NCI-H748 (cell line): ENCODE measurements around the gene GRAMD2A.

Source experiments
- DNase-seq: peaks from one replicate; lab custom pipeline; 2025; ENCODE audit not compliant: unreplicated experiment; lab: John Stamatoyannopoulos, UW

Gene GRAMD2A

GRCh38 chr15:72220687-72221086 lies 23.1 kb upstream of the GRAMD2A start:
- DNase-seq = no peak

GRCh38 chr15:72217216-72217615 lies 19.6 kb upstream of the GRAMD2A start:
- no peak for DNase-seq

GRCh38 chr15:72216079-72216478 lies 18.5 kb upstream of the GRAMD2A start:
- DNase-seq = no peak

GRCh38 chr15:72207558-72208085 lies 10.0 kb upstream of the GRAMD2A start:
- no peak for DNase-seq

DNA sequence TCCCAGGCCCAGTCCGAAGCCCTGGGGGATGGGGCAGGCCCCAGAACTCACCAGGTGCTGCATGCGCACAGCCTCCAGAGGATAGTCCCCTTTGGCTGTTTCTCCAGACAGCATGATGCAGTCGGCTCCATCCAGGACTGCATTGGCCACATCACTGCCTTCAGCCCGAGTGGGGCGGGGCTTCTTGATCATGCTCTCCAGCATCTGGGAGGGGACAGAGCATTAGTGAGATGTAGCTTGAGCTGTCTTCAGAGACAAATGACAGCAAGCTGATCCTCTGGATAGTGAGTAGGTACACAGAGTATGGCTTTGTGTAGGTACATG lies 9.1 kb upstream of the GRAMD2A start:
- DNase-seq = no peak

DNA sequence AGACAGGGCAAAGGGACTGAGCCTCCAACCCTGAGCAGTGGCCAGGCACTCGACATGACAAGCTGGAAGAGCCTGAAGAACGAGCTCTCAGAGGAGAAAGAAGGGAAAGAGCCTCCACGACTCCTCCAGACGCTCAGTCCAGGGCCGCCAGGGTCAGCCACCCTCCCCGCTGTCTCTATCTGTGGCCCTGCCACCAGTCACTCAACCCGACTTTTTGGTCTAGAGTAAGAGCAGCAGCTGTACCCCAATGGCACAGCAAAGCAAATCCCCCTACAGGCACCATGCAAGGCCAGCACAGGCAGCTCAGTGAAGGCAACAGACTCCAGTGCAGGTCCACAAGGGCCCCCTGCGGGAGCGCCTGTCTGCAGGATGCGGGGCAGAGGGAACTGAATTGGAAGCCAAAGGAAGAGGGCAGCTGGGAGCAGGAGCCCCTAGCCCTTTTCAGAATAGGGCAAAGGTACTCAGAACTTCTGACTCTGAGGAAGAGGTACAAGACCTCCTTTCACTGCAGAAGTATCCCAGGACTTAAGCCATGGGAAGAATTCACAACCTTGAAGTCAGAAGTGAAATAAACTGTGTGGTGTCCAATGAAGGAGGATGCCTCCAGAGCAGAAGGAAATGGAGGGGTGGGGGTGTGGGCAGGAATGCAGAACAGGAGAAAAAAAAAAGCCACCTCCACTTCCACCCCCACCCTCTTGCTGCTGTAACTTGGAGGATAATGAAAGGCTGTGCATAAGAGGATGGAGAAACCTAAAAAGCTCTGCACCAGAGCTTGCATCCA lies 8.5 kb upstream of the GRAMD2A start:
- no peak for DNase-seq

DNA sequence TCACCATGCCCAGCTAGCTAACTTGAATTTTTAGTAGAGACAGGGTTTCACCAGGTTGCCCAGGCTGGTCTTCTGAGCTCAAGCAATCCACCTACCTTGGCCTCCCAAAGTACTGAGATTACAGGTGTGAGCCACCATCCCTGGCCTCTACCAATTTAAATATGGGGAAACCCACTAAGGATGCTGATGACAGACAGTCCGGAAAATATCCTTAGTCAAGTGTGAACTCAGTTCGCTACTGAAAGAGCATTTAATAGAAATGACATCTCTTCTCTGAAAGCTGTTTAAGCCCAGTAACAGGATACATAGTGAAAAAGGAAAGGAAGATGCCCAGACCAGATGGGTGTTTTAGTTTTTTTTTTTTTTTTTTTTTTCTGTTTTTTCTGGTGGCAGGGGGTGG lies 7.7 kb upstream of the GRAMD2A start:
- no peak for DNase-seq

DNA sequence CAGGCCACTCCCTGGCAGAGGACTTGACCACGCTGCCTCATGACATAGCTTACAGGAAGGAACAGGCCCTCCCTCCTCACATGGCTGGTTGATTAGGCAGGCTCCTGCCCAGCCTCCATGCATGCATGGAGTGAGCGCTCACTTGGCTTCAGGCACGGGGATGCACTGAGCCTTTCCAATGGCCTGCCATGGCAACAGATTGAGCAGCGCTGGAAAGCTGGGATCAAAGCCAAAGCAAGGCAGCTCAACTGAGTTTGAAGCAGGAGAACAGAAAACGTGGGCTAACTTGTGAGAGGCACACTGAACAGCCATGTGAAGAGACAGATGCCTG lies 5.9 kb upstream of the GRAMD2A start:
- DNase-seq = no peak

- no peak for DNase-seq
Observed at GRCh38 chr15:72202801-72203506, 5.4 kb upstream of the GRAMD2A start.

- no peak for DNase-seq
Observed at GRCh38 chr15:72202302-72202701, 4.7 kb upstream of the GRAMD2A start.

DNA sequence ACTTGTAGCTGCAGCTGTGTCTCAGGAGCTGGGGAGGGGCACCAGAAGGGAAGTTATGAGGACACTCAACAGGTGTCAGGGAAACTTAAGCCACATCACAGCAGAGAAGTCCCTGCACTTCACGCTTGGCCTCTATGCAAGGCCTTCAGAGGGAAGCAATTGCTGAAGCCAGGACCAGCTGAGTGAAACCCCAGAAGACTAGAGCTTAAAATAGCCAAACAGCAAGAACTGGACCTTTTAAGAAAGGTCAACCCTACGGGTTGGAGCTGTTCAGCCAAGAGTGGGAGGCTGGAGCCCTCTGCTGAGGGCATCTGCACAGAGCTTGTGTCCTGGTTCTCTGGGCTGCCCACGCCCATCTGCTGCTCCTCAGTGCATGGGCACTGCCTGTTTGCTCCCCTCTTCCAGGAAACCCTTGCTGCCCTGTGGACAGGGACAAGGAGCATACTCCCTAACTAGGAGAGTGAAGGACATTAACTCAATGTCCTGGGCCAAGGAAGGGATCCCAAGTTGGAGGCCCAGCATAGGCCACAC lies 3.9 kb upstream of the GRAMD2A start:
- no peak for DNase-seq

DNA sequence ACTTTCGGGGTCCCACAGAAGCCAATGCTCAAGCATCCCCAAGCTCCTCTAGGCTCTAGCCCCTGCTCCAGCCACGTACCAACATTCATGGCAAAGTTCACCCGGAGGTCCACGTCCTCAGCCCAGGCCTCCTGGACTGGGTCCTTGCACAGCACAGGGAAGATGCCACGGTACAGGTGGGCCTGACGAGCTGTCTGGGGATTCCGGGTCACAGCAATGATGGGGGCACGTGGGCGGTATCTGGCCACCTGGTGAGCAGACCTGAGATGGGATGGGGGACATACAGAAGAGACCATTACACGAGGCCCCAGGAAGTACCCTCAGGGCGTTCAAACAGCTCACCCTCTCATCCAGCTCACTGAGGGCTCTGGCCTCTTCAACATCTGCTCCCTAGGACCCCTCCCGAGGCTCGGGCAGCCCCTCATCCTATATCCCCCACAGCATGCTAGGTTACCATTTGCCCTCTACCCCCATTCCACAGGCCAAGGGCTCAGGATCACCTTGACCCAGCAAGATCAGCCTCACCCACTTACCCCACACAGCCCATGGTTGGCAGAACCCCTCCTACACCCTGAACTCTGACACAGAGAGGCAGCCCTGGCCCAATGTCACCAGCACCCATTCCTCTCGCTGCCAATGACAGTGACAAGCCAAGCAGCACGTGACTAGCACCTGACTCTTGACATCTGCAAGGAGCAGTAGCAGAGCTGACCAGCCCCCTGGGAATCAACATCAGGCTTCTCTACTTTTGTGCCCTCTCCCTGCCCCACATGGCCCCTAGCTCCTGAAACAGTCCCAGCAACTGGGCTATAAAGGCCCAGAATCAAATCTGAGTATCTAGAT lies 3.0 kb upstream of the GRAMD2A start:
- DNase-seq = no peak

DNA sequence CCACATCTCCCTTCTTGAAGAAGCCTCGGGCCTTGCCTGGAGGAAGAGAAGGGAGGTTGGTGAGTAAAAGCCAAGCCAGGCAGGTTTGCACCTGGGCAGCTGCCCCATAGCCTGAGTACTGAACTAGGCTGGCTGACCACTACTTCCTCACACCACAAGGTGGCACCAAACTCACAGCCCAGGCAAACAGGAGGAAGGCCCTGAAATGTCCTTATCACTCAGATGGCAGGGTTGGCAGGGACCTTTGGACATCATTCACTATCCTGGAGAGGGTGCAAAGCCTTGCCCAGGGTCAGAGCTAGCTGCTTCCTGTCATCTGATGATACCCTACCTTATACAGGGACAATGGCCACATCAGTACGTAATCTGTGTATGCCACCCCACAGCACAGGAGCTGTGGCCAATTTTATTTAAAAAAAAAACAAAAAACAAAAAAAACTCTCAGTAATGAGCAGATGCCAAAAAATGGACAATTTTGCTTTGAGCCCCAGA lies 2.2 kb upstream of the GRAMD2A start:
- DNase-seq = peak; percentile 70

GRCh38 chr15:72199205-72199515 lies 1.6 kb upstream of the GRAMD2A start:
- peak; percentile 41 for DNase-seq

DNA sequence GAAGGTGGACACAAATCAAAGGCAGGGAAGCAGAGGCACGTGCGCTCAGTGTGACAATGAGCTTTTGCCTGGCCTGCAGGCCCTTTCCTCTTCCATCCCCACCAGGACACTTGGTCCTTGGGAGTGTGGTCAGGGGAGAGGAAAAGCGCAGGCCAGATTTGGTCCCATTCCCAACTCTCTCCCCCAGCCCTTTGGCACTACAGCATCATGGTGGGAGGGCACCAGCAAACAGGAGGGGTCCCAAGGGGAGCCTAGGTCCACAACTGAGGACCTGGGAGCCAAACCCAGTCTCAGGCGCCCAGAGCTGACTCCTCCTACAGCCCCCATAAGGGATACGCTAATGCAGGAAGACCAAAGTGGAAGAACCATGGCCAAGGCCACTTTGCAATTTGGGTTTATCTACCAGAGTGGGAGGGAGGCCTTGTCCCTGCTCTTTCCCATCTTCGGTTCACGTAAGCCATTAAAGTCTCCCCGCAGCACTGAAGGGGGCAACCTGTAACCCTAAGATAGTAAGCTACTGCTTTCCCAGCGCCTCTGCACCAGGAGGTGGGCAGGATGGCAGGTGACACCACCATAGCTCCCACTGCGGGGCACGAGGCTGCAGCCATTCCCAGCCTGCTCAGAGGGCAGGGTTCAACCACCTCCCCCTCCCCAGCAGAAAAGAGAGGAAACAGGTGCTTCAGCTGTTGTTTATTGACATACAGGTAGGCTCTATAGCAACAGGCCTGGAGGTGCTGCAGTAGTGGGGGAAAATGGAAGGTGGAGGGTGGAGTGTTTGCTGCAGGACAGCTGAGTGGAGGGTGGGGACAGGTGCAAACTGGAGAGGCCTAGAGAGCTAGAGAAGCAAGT lies 993 bp upstream of the GRAMD2A start:
- peak; percentile 94 for DNase-seq

DNA sequence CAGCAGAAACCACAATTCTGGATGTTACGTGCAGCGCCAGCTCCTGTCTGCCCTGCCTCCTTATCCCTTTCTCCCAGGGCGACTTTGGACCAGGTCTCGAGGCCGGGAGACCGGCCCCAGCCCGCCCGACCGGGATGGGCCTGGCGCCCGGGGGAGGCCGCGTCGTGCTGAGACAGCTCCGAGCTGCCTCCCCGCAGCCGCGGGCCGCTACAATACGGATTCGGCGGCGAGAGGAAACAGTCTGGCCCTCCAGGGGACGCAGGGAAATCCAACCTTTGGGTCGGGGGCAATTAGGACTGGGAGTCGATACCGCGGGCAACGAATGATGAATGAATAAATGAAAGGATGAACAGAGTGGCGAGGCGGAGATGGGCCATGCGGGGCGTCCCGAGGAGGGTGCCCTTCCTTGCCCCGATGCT lies 537 bp downstream of the GRAMD2A start:
- DNase-seq = peak; percentile 28

- no peak for DNase-seq
Observed at GRCh38 chr15:72196409-72197040, 1.1 kb downstream of the GRAMD2A start.

DNA sequence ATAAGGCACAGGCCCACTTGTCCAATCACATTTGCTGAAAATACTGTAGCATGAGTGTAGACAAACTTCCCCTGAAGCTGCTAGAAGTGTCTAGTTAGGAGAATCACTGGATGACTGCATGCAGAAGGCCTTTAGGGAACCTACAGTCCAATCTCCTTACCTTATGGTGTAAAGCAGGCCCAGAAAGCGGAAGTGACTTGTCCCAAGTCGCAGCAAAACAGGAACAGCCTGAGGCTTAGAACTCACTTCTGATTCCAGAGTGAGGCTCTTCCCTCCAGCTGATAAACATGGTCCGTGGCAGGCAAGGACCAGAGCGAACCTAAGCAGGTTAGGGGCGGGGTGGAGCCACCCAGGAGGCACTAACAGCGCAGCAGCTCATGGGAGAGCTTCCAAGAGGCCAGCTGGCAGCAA lies 2.5 kb downstream of the GRAMD2A start:
- no peak for DNase-seq

- DNase-seq = peak; percentile 75
Observed at GRCh38 chr15:72193836-72194396, 3.7 kb downstream of the GRAMD2A start.

DNA sequence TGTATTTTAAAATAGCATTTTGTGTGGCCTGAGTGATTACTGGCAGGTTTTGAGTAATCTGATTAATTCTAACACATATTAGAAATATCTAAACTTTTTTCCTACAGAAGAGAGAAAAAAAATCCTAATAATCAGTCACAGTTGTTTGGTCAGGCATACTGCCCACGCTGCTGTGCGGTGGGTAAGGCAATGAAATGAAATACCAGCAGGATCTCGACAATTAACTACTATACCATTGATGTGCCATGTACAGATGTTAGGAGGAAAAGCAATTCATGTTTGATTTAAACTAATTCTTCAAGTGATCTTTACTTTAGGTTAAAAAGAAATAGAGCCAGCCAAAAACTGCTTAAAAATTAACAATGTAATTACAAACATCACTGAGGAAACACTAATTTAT lies 5.2 kb downstream of the GRAMD2A start:
- DNase-seq = no peak
